ENCODE results near the gene ADORA2A. TPM values are rescaled to one million over a fixed set of nuclear protein-coding genes. Genes with fewer than 3 reads are reported as not detected.

ADORA2A gene
- 3.3 and 6.3 TPM in 2 replicates for total RNA-seq (2012; rRNA removed)

- H3K9ac ChIP-seq (ENCODE audit: low read depth, low read length), result no peak within 1 kb of the TSS
- H3K4me2 ChIP-seq (ENCODE audit: low read length), result no peak within 1 kb of the TSS
- H3K4me1 ChIP-seq (ENCODE audit: control insufficient read depth, insufficient read depth, low read length), result peaks cover 12% of the 10 kb centered on the region
- peaks cover 17% of the 10 kb centered on the region for H3K27me3 ChIP-seq (ENCODE audit: control insufficient read depth, insufficient read depth, low read length)
- H3K36me3 ChIP-seq (ENCODE audit: insufficient read depth, low read length), result no peaks in the 10 kb centered on the region
- no peaks in the 10 kb centered on the region for H3K9me3 ChIP-seq (replicated peaks; ENCODE audit: low read length)
- H3K4me3 ChIP-seq (ENCODE audit: low read length), result no peak within 1 kb of the TSS
Measured at GRCh38 chr22:24427500-24428164, at the start of gene ADORA2A. Gene ADORA2A, plus strand, starts transcription at chr22:24427599. Its CDS starts 5,806 bp downstream, at chr22:24433405.

- peaks cover 29% of the 10 kb centered on the region for H3K36me3 ChIP-seq (ENCODE audit: insufficient read depth, low read length)
- H3K27me3 ChIP-seq (ENCODE audit: control insufficient read depth, insufficient read depth, low read length), result no peaks in the 10 kb centered on the region
- H3K9me3 ChIP-seq (replicated peaks; ENCODE audit: low read length), result no peaks in the 10 kb centered on the region
- no peak overlapping the region for H3K4me3 ChIP-seq (ENCODE audit: low read length)
- no peak overlapping the region for H3K4me2 ChIP-seq (ENCODE audit: low read length)
- H3K4me1 ChIP-seq (ENCODE audit: control insufficient read depth, insufficient read depth, low read length), result peaks cover 5% of the 10 kb centered on the region
- no peak overlapping the region for H3K9ac ChIP-seq (ENCODE audit: low read depth, low read length)
Measured at GRCh38 chr22:24379536-24379935, 47.9 kb upstream of the ADORA2A start.

GRCh38 chr22:24380220-24380904 is 47.0 kb upstream of the ADORA2A start:
- Histone ChIP-seq H3K9ac (ENCODE audit: low read depth, low read length) (no peak overlapping the region), H3K27me3 (ENCODE audit: control insufficient read depth, insufficient read depth, low read length) (no peaks in the 10 kb centered on the region), H3K36me3 (ENCODE audit: insufficient read depth, low read length) (peaks cover 24% of the 10 kb centered on the region), H3K4me1 (ENCODE audit: control insufficient read depth, insufficient read depth, low read length) (peaks cover 5% of the 10 kb centered on the region), H3K4me2 (ENCODE audit: low read length) (no peak overlapping the region), H3K4me3 (ENCODE audit: low read length) (no peak overlapping the region), H3K9me3 (replicated peaks; ENCODE audit: low read length) (no peaks in the 10 kb centered on the region)

GRCh38 chr22:24380905-24381230 is 46.5 kb upstream of the ADORA2A start:
- Histone ChIP-seq H3K9me3 (replicated peaks; ENCODE audit: low read length) (no peaks in the 10 kb centered on the region), H3K9ac (ENCODE audit: low read depth, low read length) (no peak overlapping the region), H3K4me1 (ENCODE audit: control insufficient read depth, insufficient read depth, low read length) (peaks cover 5% of the 10 kb centered on the region), H3K4me3 (ENCODE audit: low read length) (no peak overlapping the region), H3K4me2 (ENCODE audit: low read length) (no peak overlapping the region), H3K27me3 (ENCODE audit: control insufficient read depth, insufficient read depth, low read length) (no peaks in the 10 kb centered on the region), H3K36me3 (ENCODE audit: insufficient read depth, low read length) (peaks cover 21% of the 10 kb centered on the region)

- peaks cover 5% of the 10 kb centered on the region for H3K4me1 ChIP-seq (ENCODE audit: control insufficient read depth, insufficient read depth, low read length)
- no peaks in the 10 kb centered on the region for H3K27me3 ChIP-seq (ENCODE audit: control insufficient read depth, insufficient read depth, low read length)
- no peak overlapping the region for H3K9ac ChIP-seq (ENCODE audit: low read depth, low read length)
- H3K9me3 ChIP-seq (replicated peaks; ENCODE audit: low read length), result no peaks in the 10 kb centered on the region
- no peak overlapping the region for H3K4me3 ChIP-seq (ENCODE audit: low read length)
- H3K36me3 ChIP-seq (ENCODE audit: insufficient read depth, low read length), result peaks cover 10% of the 10 kb centered on the region
- no peak overlapping the region for H3K4me2 ChIP-seq (ENCODE audit: low read length)
Measured at GRCh38 chr22:24383061-24383460, 44.3 kb upstream of the ADORA2A start.

- H3K27me3 ChIP-seq (ENCODE audit: control insufficient read depth, insufficient read depth, low read length), result no peaks in the 10 kb centered on the region
- H3K4me2 ChIP-seq (ENCODE audit: low read length), result no peak overlapping the region
- no peaks in the 10 kb centered on the region for H3K9me3 ChIP-seq (replicated peaks; ENCODE audit: low read length)
- H3K4me3 ChIP-seq (ENCODE audit: low read length), result no peak overlapping the region
- peaks cover 5% of the 10 kb centered on the region for H3K4me1 ChIP-seq (ENCODE audit: control insufficient read depth, insufficient read depth, low read length)
- H3K36me3 ChIP-seq (ENCODE audit: insufficient read depth, low read length), result peaks cover 10% of the 10 kb centered on the region
- no peak overlapping the region for H3K9ac ChIP-seq (ENCODE audit: low read depth, low read length)
Measured at GRCh38 chr22:24384131-24384530, 43.3 kb upstream of the ADORA2A start.

GRCh38 chr22:24386937-24387471 is 40.4 kb upstream of the ADORA2A start:
- no peaks in the 10 kb centered on the region for H3K27me3 ChIP-seq (ENCODE audit: control insufficient read depth, insufficient read depth, low read length)
- H3K9ac ChIP-seq (ENCODE audit: low read depth, low read length), result no peak overlapping the region
- H3K9me3 ChIP-seq (replicated peaks; ENCODE audit: low read length), result no peaks in the 10 kb centered on the region
- no peak overlapping the region for H3K4me2 ChIP-seq (ENCODE audit: low read length)
- H3K36me3 ChIP-seq (ENCODE audit: insufficient read depth, low read length), result peaks cover 6% of the 10 kb centered on the region
- peaks cover 10% of the 10 kb centered on the region for H3K4me1 ChIP-seq (ENCODE audit: control insufficient read depth, insufficient read depth, low read length)
- H3K4me3 ChIP-seq (ENCODE audit: low read length), result no peak overlapping the region

- Histone ChIP-seq H3K4me2 (ENCODE audit: low read length) (no peak overlapping the region), H3K4me1 (ENCODE audit: control insufficient read depth, insufficient read depth, low read length) (peaks cover 16% of the 10 kb centered on the region), H3K9me3 (replicated peaks; ENCODE audit: low read length) (no peaks in the 10 kb centered on the region), H3K9ac (ENCODE audit: low read depth, low read length) (no peak overlapping the region), H3K4me3 (ENCODE audit: low read length) (no peak overlapping the region), H3K27me3 (ENCODE audit: control insufficient read depth, insufficient read depth, low read length) (no peaks in the 10 kb centered on the region), H3K36me3 (ENCODE audit: insufficient read depth, low read length) (peaks cover 4% of the 10 kb centered on the region)
Measured at GRCh38 chr22:24389680-24390079, 37.7 kb upstream of the ADORA2A start.

- Histone ChIP-seq H3K9me3 (replicated peaks; ENCODE audit: low read length) (no peaks in the 10 kb centered on the region), H3K36me3 (ENCODE audit: insufficient read depth, low read length) (peaks cover 4% of the 10 kb centered on the region), H3K27me3 (ENCODE audit: control insufficient read depth, insufficient read depth, low read length) (no peaks in the 10 kb centered on the region), H3K4me1 (ENCODE audit: control insufficient read depth, insufficient read depth, low read length) (peaks cover 16% of the 10 kb centered on the region), H3K4me2 (ENCODE audit: low read length) (no peak overlapping the region), H3K4me3 (ENCODE audit: low read length) (no peak overlapping the region), H3K9ac (ENCODE audit: low read depth, low read length) (no peak overlapping the region)
Measured at GRCh38 chr22:24390156-24390555, 37.2 kb upstream of the ADORA2A start.

GRCh38 chr22:24390576-24390975 is 36.8 kb upstream of the ADORA2A start:
- no peak overlapping the region for H3K4me2 ChIP-seq (ENCODE audit: low read length)
- no peak overlapping the region for H3K4me3 ChIP-seq (ENCODE audit: low read length)
- no peaks in the 10 kb centered on the region for H3K9me3 ChIP-seq (replicated peaks; ENCODE audit: low read length)
- no peaks in the 10 kb centered on the region for H3K27me3 ChIP-seq (ENCODE audit: control insufficient read depth, insufficient read depth, low read length)
- no peak overlapping the region for H3K9ac ChIP-seq (ENCODE audit: low read depth, low read length)
- H3K4me1 ChIP-seq (ENCODE audit: control insufficient read depth, insufficient read depth, low read length), result peaks cover 16% of the 10 kb centered on the region
- peaks cover 4% of the 10 kb centered on the region for H3K36me3 ChIP-seq (ENCODE audit: insufficient read depth, low read length)

- Histone ChIP-seq H3K4me1 (ENCODE audit: control insufficient read depth, insufficient read depth, low read length) (peaks cover 16% of the 10 kb centered on the region), H3K9me3 (replicated peaks; ENCODE audit: low read length) (no peaks in the 10 kb centered on the region), H3K4me3 (ENCODE audit: low read length) (no peak overlapping the region), H3K4me2 (ENCODE audit: low read length) (peak overlapping the region; percentile 12), H3K9ac (ENCODE audit: low read depth, low read length) (no peak overlapping the region), H3K36me3 (ENCODE audit: insufficient read depth, low read length) (peaks cover 8% of the 10 kb centered on the region), H3K27me3 (ENCODE audit: control insufficient read depth, insufficient read depth, low read length) (no peaks in the 10 kb centered on the region)
Measured at GRCh38 chr22:24391836-24392217, 35.6 kb upstream of the ADORA2A start.

All from skeletal muscle satellite cell (primary cell).